ENCODE measurements around the gene SPPL2B. TPM values are rescaled to one million over a fixed set of nuclear protein-coding genes. Genes with fewer than 3 reads are reported as not detected.
A peak's percentile ranks its signal among the peaks of the same experiment; 100 is the strongest.

SPPL2B gene
- total RNA-seq, 2 experiments from 2014 or later = 73.5 to 80.7 TPM

- Mint-ChIP-seq H3K4me1 (ENCODE audit: low read depth) (no peaks in the 10 kb centered on the region), H3K36me3 (ENCODE audit: low read depth) (peaks cover 4% of the 10 kb centered on the region), H3K4me3 (no peak overlapping the region), H3K27me3 (ENCODE audit: low read depth) (peaks cover 13% of the 10 kb centered on the region), H3K9me3 (ENCODE audit: insufficient read depth) (peaks cover 17% of the 10 kb centered on the region), H3K27ac (no peak overlapping the region)
- ChIA-PET POLR2A (interaction anchor here (0.9 kb wide), 1 partner anchor 12 kb away, joined by 5 read pairs; the partner anchor contains the start of gene LSM7), CTCF (interaction anchor here (1.1 to 2.3 kb wide), 3 partner anchors 18 to 160 kb away, joined by 3 to 5 read pairs (median 4); no protein-coding TSS in a partner anchor)
- ATAC-seq (no peak), DNase-seq (peak; percentile 37)
Observed at GRCh38 chr19:2315818-2316353, 12.6 kb upstream of the SPPL2B start.

- ChIA-PET CTCF (interaction anchor here (1.1 kb wide), 1 partner anchor 20 kb away, joined by 3 read pairs; no protein-coding TSS in a partner anchor), POLR2A (interaction anchor here (0.7 kb wide), 1 partner anchor 10 kb away, joined by 3 read pairs; no protein-coding TSS in a partner anchor)
- H3K9me3 Mint-ChIP-seq (ENCODE audit: insufficient read depth) = peaks cover 17% of the 10 kb centered on the region
- H3K27ac Mint-ChIP-seq = no peak overlapping the region
- ATAC-seq (no peak), DNase-seq (no peak)
- H3K4me3 Mint-ChIP-seq = no peak overlapping the region
- no peaks in the 10 kb centered on the region for H3K4me1 Mint-ChIP-seq (ENCODE audit: low read depth)
- H3K27me3 Mint-ChIP-seq (ENCODE audit: low read depth) = peaks cover 11% of the 10 kb centered on the region
- peaks cover 4% of the 10 kb centered on the region for H3K36me3 Mint-ChIP-seq (ENCODE audit: low read depth)
Observed at GRCh38 chr19:2317300-2317699, 11.2 kb upstream of the SPPL2B start.

- CTCF ChIA-PET = no interaction called here
- H3K4me3 Mint-ChIP-seq = no peak overlapping the region
- POLR2A ChIA-PET = no interaction called here
- DNase-seq (no peak), ATAC-seq (no peak)
- H3K36me3 Mint-ChIP-seq (ENCODE audit: low read depth) = peaks cover 4% of the 10 kb centered on the region
- H3K9me3 Mint-ChIP-seq (ENCODE audit: insufficient read depth) = peaks cover 17% of the 10 kb centered on the region
- no peaks in the 10 kb centered on the region for H3K4me1 Mint-ChIP-seq (ENCODE audit: low read depth)
- H3K27me3 Mint-ChIP-seq (ENCODE audit: low read depth) = peaks cover 10% of the 10 kb centered on the region
- H3K27ac Mint-ChIP-seq = no peak overlapping the region
Observed at GRCh38 chr19:2317756-2318155, 10.7 kb upstream of the SPPL2B start.

GRCh38 chr19:2318923-2319322 lies 9.6 kb upstream of the SPPL2B start:
- no peak overlapping the region for H3K4me3 Mint-ChIP-seq
- no peak overlapping the region for H3K27ac Mint-ChIP-seq
- peaks cover 5% of the 10 kb centered on the region for H3K36me3 Mint-ChIP-seq (ENCODE audit: low read depth)
- CTCF ChIA-PET = interaction anchor here (0.9 to 1.0 kb wide), 2 partner anchors 24 to 79 kb away, joined by 3 read pairs; no protein-coding TSS in a partner anchor
- ATAC-seq (no peak), DNase-seq (no peak)
- no peaks in the 10 kb centered on the region for H3K4me1 Mint-ChIP-seq (ENCODE audit: low read depth)
- H3K27me3 Mint-ChIP-seq (ENCODE audit: low read depth) = peaks cover 7% of the 10 kb centered on the region
- H3K9me3 Mint-ChIP-seq (ENCODE audit: insufficient read depth) = peaks cover 11% of the 10 kb centered on the region
- POLR2A ChIA-PET = no interaction called here

- CTCF ChIA-PET = interaction anchor here (1.0 kb wide), 1 partner anchor 25 kb away, joined by 3 read pairs; no protein-coding TSS in a partner anchor
- H3K36me3 Mint-ChIP-seq (ENCODE audit: low read depth) = peaks cover 11% of the 10 kb centered on the region
- peaks cover 3% of the 10 kb centered on the region for H3K4me1 Mint-ChIP-seq (ENCODE audit: low read depth)
- H3K27ac Mint-ChIP-seq = no peak overlapping the region
- H3K27me3 Mint-ChIP-seq (ENCODE audit: low read depth) = peaks cover 7% of the 10 kb centered on the region
- POLR2A ChIA-PET = no interaction called here
- H3K9me3 Mint-ChIP-seq (ENCODE audit: insufficient read depth) = peaks cover 7% of the 10 kb centered on the region
- ATAC-seq = no peak
- DNase-seq = no peak
- no peak overlapping the region for H3K4me3 Mint-ChIP-seq
Observed at GRCh38 chr19:2319551-2319950, 8.9 kb upstream of the SPPL2B start.

GRCh38 chr19:2320049-2320448 lies 8.4 kb upstream of the SPPL2B start:
- H3K27ac Mint-ChIP-seq = no peak overlapping the region
- peaks cover 2% of the 10 kb centered on the region for H3K9me3 Mint-ChIP-seq (ENCODE audit: insufficient read depth)
- ATAC-seq (no peak), DNase-seq (no peak)
- peaks cover 3% of the 10 kb centered on the region for H3K27me3 Mint-ChIP-seq (ENCODE audit: low read depth)
- peaks cover 6% of the 10 kb centered on the region for H3K4me1 Mint-ChIP-seq (ENCODE audit: low read depth)
- H3K4me3 Mint-ChIP-seq = no peak overlapping the region
- ChIA-PET CTCF (no interaction called here), POLR2A (no interaction called here)
- H3K36me3 Mint-ChIP-seq (ENCODE audit: low read depth) = peaks cover 8% of the 10 kb centered on the region

- Mint-ChIP-seq H3K9me3 (ENCODE audit: insufficient read depth) (no peaks in the 10 kb centered on the region), H3K36me3 (ENCODE audit: low read depth) (peaks cover 15% of the 10 kb centered on the region), H3K27me3 (ENCODE audit: low read depth) (no peaks in the 10 kb centered on the region), H3K4me3 (no peak overlapping the region), H3K27ac (no peak overlapping the region), H3K4me1 (ENCODE audit: low read depth) (peaks cover 14% of the 10 kb centered on the region)
- POLR2A ChIA-PET = interaction anchor here (0.6 kb wide), 1 partner anchor 108 kb away, joined by 3 read pairs; no protein-coding TSS in a partner anchor
- no peak for ATAC-seq
- CTCF ChIA-PET = no interaction called here
- no peak for DNase-seq
Observed at GRCh38 chr19:2320939-2321338, 7.5 kb upstream of the SPPL2B start.

GRCh38 chr19:2321565-2322283 lies 6.8 kb upstream of the SPPL2B start:
- DNase-seq (no peak), ATAC-seq (no peak)
- H3K9me3 Mint-ChIP-seq (ENCODE audit: insufficient read depth) = no peaks in the 10 kb centered on the region
- peaks cover 22% of the 10 kb centered on the region for H3K4me1 Mint-ChIP-seq (ENCODE audit: low read depth)
- no peak overlapping the region for H3K27ac Mint-ChIP-seq
- H3K36me3 Mint-ChIP-seq (ENCODE audit: low read depth) = peaks cover 22% of the 10 kb centered on the region
- POLR2A ChIA-PET = interaction anchor here (0.6 kb wide), 1 partner anchor 83 kb away, joined by 3 read pairs; no protein-coding TSS in a partner anchor
- H3K4me3 Mint-ChIP-seq = no peak overlapping the region
- CTCF ChIA-PET = no interaction called here
- no peaks in the 10 kb centered on the region for H3K27me3 Mint-ChIP-seq (ENCODE audit: low read depth)

- no peaks in the 10 kb centered on the region for H3K27me3 Mint-ChIP-seq (ENCODE audit: low read depth)
- H3K27ac Mint-ChIP-seq = no peak overlapping the region
- H3K36me3 Mint-ChIP-seq (ENCODE audit: low read depth) = peaks cover 32% of the 10 kb centered on the region
- ChIA-PET CTCF (no interaction called here), POLR2A (no interaction called here)
- no peak overlapping the region for H3K4me3 Mint-ChIP-seq
- no peak for DNase-seq
- H3K4me1 Mint-ChIP-seq (ENCODE audit: low read depth) = peaks cover 33% of the 10 kb centered on the region
- ATAC-seq = no peak
- no peaks in the 10 kb centered on the region for H3K9me3 Mint-ChIP-seq (ENCODE audit: insufficient read depth)
Observed at GRCh38 chr19:2323707-2324106, 4.8 kb upstream of the SPPL2B start.

GRCh38 chr19:2324220-2324948 lies 4.1 kb upstream of the SPPL2B start:
- Mint-ChIP-seq H3K27me3 (ENCODE audit: low read depth) (no peaks in the 10 kb centered on the region), H3K4me3 (no peak overlapping the region), H3K9me3 (ENCODE audit: insufficient read depth) (no peaks in the 10 kb centered on the region), H3K4me1 (ENCODE audit: low read depth) (peaks cover 37% of the 10 kb centered on the region), H3K36me3 (ENCODE audit: low read depth) (peaks cover 35% of the 10 kb centered on the region), H3K27ac (no peak overlapping the region)
- POLR2A ChIA-PET = interaction anchor here (0.8 kb wide), 1 partner anchor 14 kb away, joined by 3 read pairs; no protein-coding TSS in a partner anchor
- CTCF ChIA-PET = no interaction called here
- no peak for ATAC-seq
- no peak for DNase-seq

GRCh38 chr19:2325281-2326046 lies 3.0 kb upstream of the SPPL2B start:
- H3K4me3 Mint-ChIP-seq = peak overlapping the region; percentile 0
- H3K9me3 Mint-ChIP-seq (ENCODE audit: insufficient read depth) = no peaks in the 10 kb centered on the region
- H3K27ac Mint-ChIP-seq = peak overlapping the region; percentile 99
- ATAC-seq = no peak
- DNase-seq = no peak
- ChIA-PET CTCF (interaction anchor here (0.9 to 3.7 kb wide), 2 partner anchors 68 to 87 kb away, joined by 3 to 9 read pairs; no protein-coding TSS in a partner anchor), POLR2A (interaction anchor here (0.8 kb wide), 1 partner anchor 15 kb away, joined by 3 read pairs; no protein-coding TSS in a partner anchor)
- peaks cover 46% of the 10 kb centered on the region for H3K4me1 Mint-ChIP-seq (ENCODE audit: low read depth)
- peaks cover 38% of the 10 kb centered on the region for H3K36me3 Mint-ChIP-seq (ENCODE audit: low read depth)
- H3K27me3 Mint-ChIP-seq (ENCODE audit: low read depth) = no peaks in the 10 kb centered on the region
